Measurements from ENCODE around the gene C11orf97.

Gene C11orf97

GRCh38 chr11:94545264-94546161 lies 33.3 kb downstream of the C11orf97 start:
- H3K4me3 ChIP-seq (ENCODE audit: severe bottlenecking), result no peak overlapping the region
- TF ChIP-seq CTCF (IDR thresholded peaks at IDR 0.05; ENCODE audit: poor library complexity, severe bottlenecking), result no peak
- no peak for ATAC-seq (ENCODE audit: low read depth)
- H3K9me3 ChIP-seq (ENCODE audit: severe bottlenecking), result no peaks in the 10 kb centered on the region
- DNase-seq (ENCODE audit: low spot score), result no peak
- H3K36me3 ChIP-seq (ENCODE audit: low read depth), result no peaks in the 10 kb centered on the region
- H3K4me1 ChIP-seq (ENCODE audit: insufficient read depth, poor library complexity, severe bottlenecking), result peaks cover 7% of the 10 kb centered on the region
- H3K27me3 ChIP-seq (ENCODE audit: insufficient read depth, poor library complexity, severe bottlenecking), result no peaks in the 10 kb centered on the region
- no peak overlapping the region for H3K27ac ChIP-seq (ENCODE audit: poor library complexity, severe bottlenecking)

DNA sequence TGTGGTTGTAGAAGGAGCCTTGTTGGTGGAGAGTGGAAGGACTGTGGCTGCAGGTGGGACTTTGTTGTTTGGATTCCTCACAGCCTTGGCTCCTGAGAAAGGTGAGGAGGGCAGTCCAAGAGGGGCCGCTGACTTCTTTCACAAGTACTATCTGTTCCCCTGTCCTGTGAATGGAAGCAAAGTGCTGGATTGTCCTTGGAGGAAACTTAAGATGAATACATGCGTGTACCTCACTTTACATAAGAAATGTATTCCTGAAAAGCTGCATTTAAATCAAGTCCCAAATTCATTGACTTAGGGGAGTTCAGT lies 33.9 kb downstream of the C11orf97 start:
- no peak for TF ChIP-seq CTCF (IDR thresholded peaks at IDR 0.05; ENCODE audit: poor library complexity, severe bottlenecking)
- no peak for DNase-seq (ENCODE audit: low spot score)
- H3K4me3 ChIP-seq (ENCODE audit: severe bottlenecking), result no peak overlapping the region

DNA sequence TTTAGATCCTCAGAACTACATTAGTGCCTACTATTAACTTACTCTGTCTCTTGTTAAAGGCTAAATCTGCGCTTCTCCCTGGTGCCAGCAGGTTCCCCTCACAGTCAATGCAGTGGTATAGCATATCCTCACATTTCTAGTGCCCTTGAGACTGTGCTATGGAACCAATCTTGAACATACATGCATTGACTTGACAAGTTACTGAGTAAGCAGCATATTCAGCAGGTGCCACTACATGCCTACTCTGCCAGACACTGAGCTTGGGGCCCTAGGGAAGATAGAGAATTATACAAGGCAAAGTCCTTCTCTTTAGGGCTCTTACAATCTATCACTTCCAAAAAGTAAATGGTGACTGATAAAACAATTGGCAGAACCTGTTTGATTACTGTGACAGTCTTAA lies 34.6 kb downstream of the C11orf97 start:
- ATAC-seq (ENCODE audit: low read depth) (peak; percentile 19; the same call in 1 of the 3 replicates), DNase-seq (ENCODE audit: low spot score) (no peak)
- no peak for TF ChIP-seq CTCF (IDR thresholded peaks at IDR 0.05; ENCODE audit: poor library complexity, severe bottlenecking)
- H3K4me1 ChIP-seq (ENCODE audit: insufficient read depth, poor library complexity, severe bottlenecking), result peaks cover 7% of the 10 kb centered on the region
- H3K36me3 ChIP-seq (ENCODE audit: low read depth), result no peaks in the 10 kb centered on the region
- H3K27me3 ChIP-seq (ENCODE audit: insufficient read depth, poor library complexity, severe bottlenecking), result no peaks in the 10 kb centered on the region
- no peak overlapping the region for H3K4me3 ChIP-seq (ENCODE audit: severe bottlenecking)
- H3K9me3 ChIP-seq (ENCODE audit: severe bottlenecking), result no peaks in the 10 kb centered on the region
- no peak overlapping the region for H3K27ac ChIP-seq (ENCODE audit: poor library complexity, severe bottlenecking)

More for the DNA sequence above, 33.9 kb downstream of the C11orf97 start:
- H3K4me1 ChIP-seq (ENCODE audit: insufficient read depth, poor library complexity, severe bottlenecking), result peaks cover 7% of the 10 kb centered on the region
- no peak overlapping the region for H3K27ac ChIP-seq (ENCODE audit: poor library complexity, severe bottlenecking)
- H3K9me3 ChIP-seq (ENCODE audit: severe bottlenecking), result no peaks in the 10 kb centered on the region
- H3K27me3 ChIP-seq (ENCODE audit: insufficient read depth, poor library complexity, severe bottlenecking), result no peaks in the 10 kb centered on the region
- H3K36me3 ChIP-seq (ENCODE audit: low read depth), result no peaks in the 10 kb centered on the region
- ATAC-seq (ENCODE audit: low read depth), result no peak

DNA sequence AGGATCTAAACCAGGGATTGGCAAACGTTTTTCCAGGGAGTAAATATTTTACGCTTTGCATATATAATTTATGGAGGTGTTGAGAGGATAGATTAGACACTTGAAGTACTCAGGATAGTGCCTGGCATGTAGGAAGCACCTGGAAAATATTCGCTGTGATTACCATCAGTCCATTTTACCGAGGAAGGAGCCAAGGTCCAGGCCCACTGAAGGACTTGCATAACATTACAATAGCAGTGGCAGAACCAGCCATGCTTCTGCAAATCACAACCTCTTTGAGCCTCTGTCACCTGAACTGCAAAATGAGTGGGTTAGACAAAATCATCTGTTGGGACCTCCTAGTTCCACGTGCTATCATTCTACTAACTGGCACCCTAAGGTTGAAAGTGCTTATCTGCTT lies 36.9 kb downstream of the C11orf97 start:
- Histone ChIP-seq H3K4me1 (ENCODE audit: insufficient read depth, poor library complexity, severe bottlenecking) (peaks cover 7% of the 10 kb centered on the region), H3K27me3 (ENCODE audit: insufficient read depth, poor library complexity, severe bottlenecking) (no peaks in the 10 kb centered on the region), H3K4me3 (ENCODE audit: severe bottlenecking) (no peak overlapping the region), H3K9me3 (ENCODE audit: severe bottlenecking) (no peaks in the 10 kb centered on the region), H3K27ac (ENCODE audit: poor library complexity, severe bottlenecking) (no peak overlapping the region), H3K36me3 (ENCODE audit: low read depth) (no peaks in the 10 kb centered on the region)
- ATAC-seq (ENCODE audit: low read depth), result no peak
- DNase-seq (ENCODE audit: low spot score), result no peak
- no peak for TF ChIP-seq CTCF (IDR thresholded peaks at IDR 0.05; ENCODE audit: poor library complexity, severe bottlenecking)

- H3K4me3 ChIP-seq (ENCODE audit: severe bottlenecking), result no peak overlapping the region
- H3K9me3 ChIP-seq (ENCODE audit: severe bottlenecking), result no peaks in the 10 kb centered on the region
- H3K4me1 ChIP-seq (ENCODE audit: insufficient read depth, poor library complexity, severe bottlenecking), result peaks cover 7% of the 10 kb centered on the region
- DNase-seq (ENCODE audit: low spot score) (no peak), ATAC-seq (ENCODE audit: low read depth) (no peak)
- H3K27me3 ChIP-seq (ENCODE audit: insufficient read depth, poor library complexity, severe bottlenecking), result no peaks in the 10 kb centered on the region
- TF ChIP-seq CTCF (IDR thresholded peaks at IDR 0.05; ENCODE audit: poor library complexity, severe bottlenecking), result no peak
- no peak overlapping the region for H3K27ac ChIP-seq (ENCODE audit: poor library complexity, severe bottlenecking)
- no peaks in the 10 kb centered on the region for H3K36me3 ChIP-seq (ENCODE audit: low read depth)
Observed at GRCh38 chr11:94550513-94550912, 38.3 kb downstream of the C11orf97 start.

Measured in RWPE2 (cell line).